Effector memory CD4-positive, alpha-beta T cell (primary cell): ENCODE data around the gene APOA1.

Experiments used
- DNase-seq, 3 donors: peaks; one replicate each; pipeline ENCODE4 v3.0.0-alpha.2; 2020
- H3K27ac ChIP-seq: 2 replicates; pipeline ENCODE4 v1.7.0; 2013; ENCODE audit warnings: mild to moderate bottlenecking, low read length, moderate library complexity; ENCODE audit not compliant: insufficient read depth, poor library complexity, severe bottlenecking
- H3K27me3 ChIP-seq: replicated peaks from 2 replicates; pipeline ENCODE4 v1.7.0; 2013; ENCODE audit warnings: mild to moderate bottlenecking, low read length; ENCODE audit not compliant: insufficient read depth, control insufficient read depth, poor library complexity, severe bottlenecking
- H3K36me3 ChIP-seq: 2 replicates; pipeline ENCODE4 v1.7.0; 2013; ENCODE audit warnings: mild to moderate bottlenecking, low read length, moderate library complexity; ENCODE audit not compliant: control insufficient read depth, insufficient read depth
- H3K4me1 ChIP-seq: 2 replicates; pipeline ENCODE4 v1.7.0; 2013; ENCODE audit warnings: low read length, mild to moderate bottlenecking; ENCODE audit not compliant: control insufficient read depth, insufficient read depth, poor library complexity, severe bottlenecking
- H3K4me3 ChIP-seq: 2 replicates; pipeline ENCODE4 v1.7.0; 2013; ENCODE audit warnings: low read length, low read depth, mild to moderate bottlenecking; ENCODE audit not compliant: insufficient read depth, poor library complexity, severe bottlenecking
- H3K9me3 ChIP-seq: 2 replicates; pipeline ENCODE4 v1.7.0; 2013; ENCODE audit warnings: mild to moderate bottlenecking, low read length, moderate library complexity; ENCODE audit not compliant: control insufficient read depth
- total RNA-seq, 3 donors: gene quantifications; one replicate each; lab custom pipeline; 2026; lab: John Stamatoyannopoulos, UW

APOA1 gene
- 0 to 0.52 (median 0.17) reads per million in 3 donors for total RNA-seq

- Histone ChIP-seq H3K4me1 (peaks cover 9% of the 10 kb centered on the region), H3K27ac (no peak within 1 kb of the TSS), H3K36me3 (no peaks in the 10 kb centered on the region), H3K27me3 (no peaks in the 10 kb centered on the region), H3K4me3 (no peak within 1 kb of the TSS), H3K9me3 (no peaks in the 10 kb centered on the region)
- no peak for DNase-seq
Observed at GRCh38 chr11:116837231-116838091, at the start of gene APOA1. Gene APOA1 (minus strand): TSS chr11:116837622. CDS start chr11:116837387, 235 bp downstream.

GRCh38 chr11:116885951-116886655 is 48.7 kb upstream of the APOA1 start:
- DNase-seq: no peak
- Histone ChIP-seq H3K9me3 (no peaks in the 10 kb centered on the region), H3K4me3 (no peak overlapping the region), H3K27me3 (no peaks in the 10 kb centered on the region), H3K27ac (no peak overlapping the region), H3K36me3 (no peaks in the 10 kb centered on the region), H3K4me1 (peaks cover 11% of the 10 kb centered on the region)

- Histone ChIP-seq H3K27me3 (no peaks in the 10 kb centered on the region), H3K4me1 (no peaks in the 10 kb centered on the region), H3K36me3 (no peaks in the 10 kb centered on the region), H3K9me3 (no peaks in the 10 kb centered on the region), H3K4me3 (no peak overlapping the region), H3K27ac (no peak overlapping the region)
- no peak for DNase-seq
Observed at GRCh38 chr11:116882386-116882785, 45.0 kb upstream of the APOA1 start.

- no peak for DNase-seq
- Histone ChIP-seq H3K4me1 (no peaks in the 10 kb centered on the region), H3K9me3 (no peaks in the 10 kb centered on the region), H3K4me3 (no peak overlapping the region), H3K27ac (no peak overlapping the region), H3K27me3 (no peaks in the 10 kb centered on the region), H3K36me3 (peaks cover 4% of the 10 kb centered on the region)
Observed at GRCh38 chr11:116881143-116881542, 43.7 kb upstream of the APOA1 start.

- no peak overlapping the region for H3K27ac ChIP-seq
- no peak for DNase-seq
Observed at GRCh38 chr11:116879800-116880625, 42.6 kb upstream of the APOA1 start.

GRCh38 chr11:116876656-116877055 is 39.2 kb upstream of the APOA1 start:
- H3K9me3 ChIP-seq: no peaks in the 10 kb centered on the region

More at GRCh38 chr11:116879800-116880625, 42.6 kb upstream of the APOA1 start:
- Histone ChIP-seq H3K9me3 (no peaks in the 10 kb centered on the region), H3K36me3 (peaks cover 14% of the 10 kb centered on the region), H3K4me1 (no peaks in the 10 kb centered on the region), H3K4me3 (no peak overlapping the region), H3K27me3 (no peaks in the 10 kb centered on the region)

GRCh38 chr11:116875194-116875593 is 37.8 kb upstream of the APOA1 start:
- no peaks in the 10 kb centered on the region for H3K4me1 ChIP-seq
- H3K9me3 ChIP-seq: no peaks in the 10 kb centered on the region
- peaks cover 56% of the 10 kb centered on the region for H3K36me3 ChIP-seq
- no peaks in the 10 kb centered on the region for H3K27me3 ChIP-seq
- no peak for DNase-seq
- no peak overlapping the region for H3K4me3 ChIP-seq
- no peak overlapping the region for H3K27ac ChIP-seq

More at GRCh38 chr11:116876656-116877055, 39.2 kb upstream of the APOA1 start:
- Histone ChIP-seq H3K4me1 (no peaks in the 10 kb centered on the region), H3K27me3 (no peaks in the 10 kb centered on the region), H3K4me3 (no peak overlapping the region), H3K36me3 (peaks cover 43% of the 10 kb centered on the region), H3K27ac (no peak overlapping the region)
- no peak for DNase-seq

- no peak for DNase-seq
- Histone ChIP-seq H3K27me3 (no peaks in the 10 kb centered on the region), H3K4me3 (no peak overlapping the region), H3K4me1 (no peaks in the 10 kb centered on the region), H3K36me3 (peaks cover 65% of the 10 kb centered on the region), H3K9me3 (no peaks in the 10 kb centered on the region), H3K27ac (no peak overlapping the region)
Observed at GRCh38 chr11:116874251-116874650, 36.8 kb upstream of the APOA1 start.

- peaks cover 72% of the 10 kb centered on the region for H3K36me3 ChIP-seq
Observed at GRCh38 chr11:116873381-116873780, 36.0 kb upstream of the APOA1 start.

More at GRCh38 chr11:116873381-116873780, 36.0 kb upstream of the APOA1 start:
- DNase-seq: no peak
- no peaks in the 10 kb centered on the region for H3K27me3 ChIP-seq
- no peak overlapping the region for H3K27ac ChIP-seq
- H3K4me3 ChIP-seq: no peak overlapping the region
- no peaks in the 10 kb centered on the region for H3K4me1 ChIP-seq
- H3K9me3 ChIP-seq: no peaks in the 10 kb centered on the region
